ENCODE results near the gene MAPKAP1. TPM values are rescaled to one million over a fixed set of nuclear protein-coding genes. Genes with fewer than 3 reads are reported as not detected.

Gene MAPKAP1
- total RNA-seq, 1 donor from 2014 or later = 67.3 TPM

DNA sequence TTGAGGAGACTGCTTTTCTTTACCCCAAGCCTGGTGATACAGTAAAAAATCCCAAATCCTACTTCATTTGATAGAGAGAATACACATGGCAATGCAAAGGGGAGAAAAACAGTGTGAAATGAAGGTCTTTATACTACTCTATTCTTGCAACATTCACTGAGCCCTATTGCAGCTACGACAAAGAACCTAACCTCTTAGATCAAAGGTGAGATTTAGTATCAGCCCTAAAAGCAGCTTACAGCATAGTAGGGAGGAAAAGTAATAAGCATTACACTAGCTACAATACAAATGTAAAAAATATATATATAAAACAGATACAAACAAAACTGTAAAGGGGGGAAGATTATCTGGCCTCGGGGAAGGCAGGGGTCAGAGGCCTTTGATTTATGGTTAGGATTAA lies 147.1 kb downstream of the MAPKAP1 start:
- no peaks in the 10 kb centered on the region for H3K9me3 Mint-ChIP-seq
- no peak overlapping the region for H3K27ac Mint-ChIP-seq
- no peak overlapping the region for H3K4me3 Mint-ChIP-seq
- H3K36me3 Mint-ChIP-seq = peaks cover 11% of the 10 kb centered on the region
- no peaks in the 10 kb centered on the region for H3K27me3 Mint-ChIP-seq
- TF ChIP-seq, protein P1, sequence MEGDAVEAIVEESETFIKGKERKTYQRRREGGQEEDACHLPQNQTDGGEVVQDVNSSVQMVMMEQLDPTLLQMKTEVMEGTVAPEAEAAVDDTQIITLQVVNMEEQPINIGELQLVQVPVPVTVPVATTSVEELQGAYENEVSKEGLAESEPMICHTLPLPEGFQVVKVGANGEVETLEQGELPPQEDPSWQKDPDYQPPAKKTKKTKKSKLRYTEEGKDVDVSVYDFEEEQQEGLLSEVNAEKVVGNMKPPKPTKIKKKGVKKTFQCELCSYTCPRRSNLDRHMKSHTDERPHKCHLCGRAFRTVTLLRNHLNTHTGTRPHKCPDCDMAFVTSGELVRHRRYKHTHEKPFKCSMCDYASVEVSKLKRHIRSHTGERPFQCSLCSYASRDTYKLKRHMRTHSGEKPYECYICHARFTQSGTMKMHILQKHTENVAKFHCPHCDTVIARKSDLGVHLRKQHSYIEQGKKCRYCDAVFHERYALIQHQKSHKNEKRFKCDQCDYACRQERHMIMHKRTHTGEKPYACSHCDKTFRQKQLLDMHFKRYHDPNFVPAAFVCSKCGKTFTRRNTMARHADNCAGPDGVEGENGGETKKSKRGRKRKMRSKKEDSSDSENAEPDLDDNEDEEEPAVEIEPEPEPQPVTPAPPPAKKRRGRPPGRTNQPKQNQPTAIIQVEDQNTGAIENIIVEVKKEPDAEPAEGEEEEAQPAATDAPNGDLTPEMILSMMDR (conservative IDR thresholded peaks at IDR 0.05) = no peak
- no peak for DNase-seq (ENCODE audit: extremely low spot score, unreplicated experiment)
- peaks cover 10% of the 10 kb centered on the region for H3K4me1 Mint-ChIP-seq (ENCODE audit: unreplicated experiment)

DNA sequence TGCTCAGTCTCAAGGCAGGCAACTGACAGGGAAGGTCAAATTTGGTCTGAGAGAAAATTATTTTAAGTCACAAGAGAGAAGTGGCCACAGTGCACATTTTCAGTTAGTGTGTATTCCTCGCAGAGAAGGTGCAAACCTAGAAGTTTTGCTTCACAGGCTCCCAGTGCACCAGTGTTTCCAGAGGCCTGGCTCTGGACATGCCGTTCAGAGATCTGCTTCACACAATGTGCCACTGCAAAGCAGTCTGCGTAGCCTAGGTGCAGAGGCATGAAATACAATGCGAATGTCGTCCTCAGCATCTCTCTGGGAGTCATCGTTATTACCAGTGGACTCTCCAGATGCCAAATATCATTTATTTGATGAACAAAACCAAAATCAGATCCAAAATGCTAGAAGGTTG lies 147.8 kb downstream of the MAPKAP1 start:
- Mint-ChIP-seq H3K36me3 (peaks cover 12% of the 10 kb centered on the region), H3K27me3 (no peaks in the 10 kb centered on the region), H3K4me1 (ENCODE audit: unreplicated experiment) (peaks cover 10% of the 10 kb centered on the region), H3K4me3 (no peak overlapping the region), H3K9me3 (no peaks in the 10 kb centered on the region), H3K27ac (no peak overlapping the region)
- TF ChIP-seq, protein P1 (conservative IDR thresholded peaks at IDR 0.05) = no peak
- no peak for DNase-seq (ENCODE audit: extremely low spot score, unreplicated experiment)

DNA sequence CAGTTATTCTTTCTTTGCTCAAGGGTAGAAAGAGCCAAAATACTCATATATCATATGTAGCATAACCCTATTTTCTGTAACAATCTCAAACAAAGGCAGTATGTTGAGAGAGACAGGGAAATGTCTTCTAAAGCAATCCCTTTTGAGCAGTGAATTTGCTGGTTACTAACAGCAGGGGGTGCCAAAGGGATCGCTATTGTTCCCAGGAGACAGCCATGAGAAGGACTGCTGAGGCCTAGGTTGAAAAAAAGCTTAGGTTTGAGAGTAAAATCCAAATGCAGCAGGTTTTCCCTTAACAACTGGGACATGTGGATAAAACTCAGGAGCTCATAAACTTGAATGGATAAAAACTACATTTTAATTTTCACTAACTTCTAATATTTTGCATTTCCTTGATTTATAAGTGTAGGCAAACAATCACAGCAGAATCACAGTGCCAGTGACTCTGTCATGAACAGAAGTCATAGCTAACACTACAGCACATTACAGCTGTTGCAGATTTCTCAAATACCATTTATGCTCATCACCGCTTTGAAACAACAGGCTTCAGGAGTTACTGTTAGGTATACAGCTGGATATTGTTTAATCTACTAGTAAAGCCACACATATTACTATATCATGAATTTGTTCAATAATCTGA lies 148.4 kb downstream of the MAPKAP1 start:
- peaks cover 15% of the 10 kb centered on the region for H3K36me3 Mint-ChIP-seq
- H3K27ac Mint-ChIP-seq = no peak overlapping the region
- TF ChIP-seq, protein P1 (conservative IDR thresholded peaks at IDR 0.05) = peak; percentile 86
- no peak for DNase-seq (ENCODE audit: extremely low spot score, unreplicated experiment)
- H3K27me3 Mint-ChIP-seq = no peaks in the 10 kb centered on the region
- no peaks in the 10 kb centered on the region for H3K9me3 Mint-ChIP-seq
- H3K4me1 Mint-ChIP-seq (ENCODE audit: unreplicated experiment) = peaks cover 10% of the 10 kb centered on the region
- no peak overlapping the region for H3K4me3 Mint-ChIP-seq

DNA sequence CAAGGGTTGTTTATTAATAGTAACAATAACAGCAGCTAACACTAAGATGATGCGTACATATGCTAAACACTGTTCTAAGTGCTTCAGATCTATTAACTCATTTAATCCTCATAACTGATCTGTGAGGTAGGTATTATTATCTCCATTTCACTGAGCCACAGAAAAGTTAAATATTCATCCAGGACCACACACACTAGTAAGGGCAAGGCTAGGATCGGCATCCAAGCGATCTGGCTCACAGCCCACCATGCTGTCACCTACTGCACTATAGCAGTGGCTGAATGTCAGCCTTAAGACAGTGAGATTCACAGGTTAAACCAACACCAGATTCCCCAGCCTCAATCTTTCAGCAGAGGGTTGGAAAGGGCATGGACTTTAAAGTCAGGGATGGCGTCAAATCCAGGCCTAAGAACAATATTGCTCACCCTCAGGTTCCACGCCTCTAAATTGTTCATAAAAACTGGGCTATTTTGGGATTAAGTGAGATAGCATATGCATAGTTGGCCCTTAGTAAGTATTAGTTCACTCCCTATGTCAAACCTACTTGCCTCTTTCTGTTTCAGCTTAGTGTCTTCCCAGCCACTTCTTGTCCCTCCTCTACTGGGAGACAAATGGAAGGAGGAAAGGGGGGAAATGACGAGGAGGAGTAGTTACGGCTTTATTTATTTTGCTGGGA lies 150.8 kb downstream of the MAPKAP1 start:
- no peak for DNase-seq (ENCODE audit: extremely low spot score, unreplicated experiment)
- H3K27me3 Mint-ChIP-seq = no peaks in the 10 kb centered on the region
- H3K36me3 Mint-ChIP-seq = peaks cover 15% of the 10 kb centered on the region
- H3K27ac Mint-ChIP-seq = no peak overlapping the region
- no peak overlapping the region for H3K4me3 Mint-ChIP-seq
- peaks cover 4% of the 10 kb centered on the region for H3K4me1 Mint-ChIP-seq (ENCODE audit: unreplicated experiment)
- no peaks in the 10 kb centered on the region for H3K9me3 Mint-ChIP-seq
- TF ChIP-seq, protein P1 (conservative IDR thresholded peaks at IDR 0.05) = no peak

DNA sequence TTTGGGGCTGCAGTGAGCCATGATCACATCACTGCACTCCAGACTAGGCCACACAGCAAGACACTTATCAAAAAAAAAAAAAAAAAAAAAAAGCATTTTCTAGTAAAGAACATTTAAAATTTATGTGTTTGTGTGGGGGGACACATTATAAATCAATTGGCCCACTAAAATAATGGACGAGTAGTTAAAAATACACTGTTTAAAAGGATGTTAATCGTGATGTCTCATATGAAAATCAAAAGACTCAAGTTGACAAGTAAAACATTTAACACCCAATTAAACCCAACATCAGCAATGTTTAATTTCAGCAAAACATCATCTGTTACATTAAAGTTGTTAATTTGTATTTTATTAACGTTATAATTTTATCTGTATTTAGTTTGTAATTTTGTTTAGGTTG lies 152.3 kb downstream of the MAPKAP1 start:
- Mint-ChIP-seq H3K36me3 (peaks cover 15% of the 10 kb centered on the region), H3K27ac (no peak overlapping the region), H3K9me3 (no peaks in the 10 kb centered on the region), H3K27me3 (no peaks in the 10 kb centered on the region), H3K4me3 (no peak overlapping the region), H3K4me1 (ENCODE audit: unreplicated experiment) (peaks cover 13% of the 10 kb centered on the region)
- TF ChIP-seq, protein P1 (conservative IDR thresholded peaks at IDR 0.05) = no peak
- no peak for DNase-seq (ENCODE audit: extremely low spot score, unreplicated experiment)

Data from type B pancreatic cell (in vitro differentiated cells).